ENCODE results near the gene CABYR.

DNA sequence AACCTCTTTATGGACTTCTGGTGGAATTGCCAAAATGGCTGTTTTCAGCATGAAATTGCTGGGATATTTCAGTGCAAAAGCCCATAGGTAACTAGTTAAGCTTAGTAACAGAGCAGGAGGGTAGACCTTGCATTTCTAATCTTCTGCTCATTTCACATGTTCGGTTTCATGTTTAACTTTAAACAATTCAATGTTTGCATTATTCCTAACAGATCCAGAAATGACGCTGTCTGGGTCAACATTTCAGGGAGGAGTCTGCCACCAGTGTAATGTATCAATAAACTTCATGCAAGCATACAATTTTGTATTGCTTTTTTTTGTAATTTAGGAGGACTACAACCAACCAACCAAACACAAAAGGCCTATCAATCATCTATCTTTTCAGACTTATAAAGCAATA lies 22.4 kb downstream of the CABYR start:
- TF ChIP-seq ZNF766 (CRISPR knock-in tag; IDR thresholded peaks at IDR 0.05; ENCODE audit: borderline replicate concordance) (no peak), POLR2A (IDR thresholded peaks at IDR 0.05; ENCODE audit: insufficient read depth in 1 of 2, low read depth in 2 of 2, low read length in 2 of 2) (no peak), DNMT1 (CRISPR knock-in tag; IDR thresholded peaks at IDR 0.05) (no peak), MEF2D (CRISPR knock-in tag; IDR thresholded peaks at IDR 0.05) (no peak), RELA (CRISPR knock-in tag; IDR thresholded peaks at IDR 0.05) (no peak)
- TF ChIP-seq, protein P1, sequence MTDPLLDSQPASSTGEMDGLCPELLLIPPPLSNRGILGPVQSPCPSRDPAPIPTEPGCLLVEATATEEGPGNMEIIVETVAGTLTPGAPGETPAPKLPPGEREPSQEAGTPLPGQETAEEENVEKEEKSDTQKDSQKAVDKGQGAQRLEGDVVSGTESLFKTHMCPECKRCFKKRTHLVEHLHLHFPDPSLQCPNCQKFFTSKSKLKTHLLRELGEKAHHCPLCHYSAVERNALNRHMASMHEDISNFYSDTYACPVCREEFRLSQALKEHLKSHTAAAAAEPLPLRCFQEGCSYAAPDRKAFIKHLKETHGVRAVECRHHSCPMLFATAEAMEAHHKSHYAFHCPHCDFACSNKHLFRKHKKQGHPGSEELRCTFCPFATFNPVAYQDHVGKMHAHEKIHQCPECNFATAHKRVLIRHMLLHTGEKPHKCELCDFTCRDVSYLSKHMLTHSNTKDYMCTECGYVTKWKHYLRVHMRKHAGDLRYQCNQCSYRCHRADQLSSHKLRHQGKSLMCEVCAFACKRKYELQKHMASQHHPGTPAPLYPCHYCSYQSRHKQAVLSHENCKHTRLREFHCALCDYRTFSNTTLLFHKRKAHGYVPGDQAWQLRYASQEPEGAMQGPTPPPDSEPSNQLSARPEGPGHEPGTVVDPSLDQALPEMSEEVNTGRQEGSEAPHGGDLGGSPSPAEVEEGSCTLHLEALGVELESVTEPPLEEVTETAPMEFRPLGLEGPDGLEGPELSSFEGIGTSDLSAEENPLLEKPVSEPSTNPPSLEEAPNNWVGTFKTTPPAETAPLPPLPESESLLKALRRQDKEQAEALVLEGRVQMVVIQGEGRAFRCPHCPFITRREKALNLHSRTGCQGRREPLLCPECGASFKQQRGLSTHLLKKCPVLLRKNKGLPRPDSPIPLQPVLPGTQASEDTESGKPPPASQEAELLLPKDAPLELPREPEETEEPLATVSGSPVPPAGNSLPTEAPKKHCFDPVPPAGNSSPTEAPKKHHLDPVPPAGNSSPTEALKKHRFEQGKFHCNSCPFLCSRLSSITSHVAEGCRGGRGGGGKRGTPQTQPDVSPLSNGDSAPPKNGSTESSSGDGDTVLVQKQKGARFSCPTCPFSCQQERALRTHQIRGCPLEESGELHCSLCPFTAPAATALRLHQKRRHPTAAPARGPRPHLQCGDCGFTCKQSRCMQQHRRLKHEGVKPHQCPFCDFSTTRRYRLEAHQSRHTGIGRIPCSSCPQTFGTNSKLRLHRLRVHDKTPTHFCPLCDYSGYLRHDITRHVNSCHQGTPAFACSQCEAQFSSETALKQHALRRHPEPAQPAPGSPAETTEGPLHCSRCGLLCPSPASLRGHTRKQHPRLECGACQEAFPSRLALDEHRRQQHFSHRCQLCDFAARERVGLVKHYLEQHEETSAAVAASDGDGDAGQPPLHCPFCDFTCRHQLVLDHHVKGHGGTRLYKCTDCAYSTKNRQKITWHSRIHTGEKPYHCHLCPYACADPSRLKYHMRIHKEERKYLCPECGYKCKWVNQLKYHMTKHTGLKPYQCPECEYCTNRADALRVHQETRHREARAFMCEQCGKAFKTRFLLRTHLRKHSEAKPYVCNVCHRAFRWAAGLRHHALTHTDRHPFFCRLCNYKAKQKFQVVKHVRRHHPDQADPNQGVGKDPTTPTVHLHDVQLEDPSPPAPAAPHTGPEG (CRISPR knock-in tag; IDR thresholded peaks at IDR 0.05), result no peak

Data from HepG2 (cell line).